MM.1S (cell line): ENCODE data around the gene RAPGEFL1.

Experiments used
- DNase-seq: peaks from one replicate; pipeline ENCODE4 v3.0.0-alpha.2; 2015
- H2AFZ ChIP-seq: fragments of 300-600 bp; sonication (generic); 2 replicates; pipeline ENCODE4 v1.6.0; 2016; ENCODE audit warnings: antibody characterized with exemption, low read length
- H3F3A ChIP-seq: fragments of 300-600 bp; sonication (generic); 2 replicates; pipeline ENCODE4 v1.6.1; 2016; ENCODE audit warnings: mild to moderate bottlenecking, antibody characterized with exemption, low read length, moderate library complexity, mixed read lengths; ENCODE audit not compliant: insufficient read depth
- H3K27ac ChIP-seq: fragments of 300-600 bp; sonication (generic); 2 replicates; pipeline ENCODE4 v1.5.1; 2016; ENCODE audit warnings: mild to moderate bottlenecking, low read length
- H3K27me3 ChIP-seq: fragments of 300-600 bp; sonication (generic); replicated peaks from 2 replicates; pipeline ENCODE4 v1.6.0; 2016; ENCODE audit warnings: low read length; ENCODE audit not compliant: insufficient read depth
- H3K36me3 ChIP-seq: fragments of 300-600 bp; sonication (generic); replicated peaks from 2 replicates; pipeline ENCODE4 v1.6.1; 2016; ENCODE audit warnings: mild to moderate bottlenecking, low read length, mixed read lengths; ENCODE audit not compliant: insufficient read depth
- H3K4me1 ChIP-seq: fragments of 300-600 bp; sonication (generic); 2 replicates; pipeline ENCODE4 v1.6.1; 2016; ENCODE audit warnings: low read length, mixed read lengths
- H3K4me2 ChIP-seq: fragments of 300-600 bp; sonication (generic); 2 replicates; pipeline ENCODE4 v1.6.0; 2016; ENCODE audit warnings: low read depth, low read length
- H3K4me3 ChIP-seq: fragments of 300-600 bp; sonication (generic); 2 replicates; pipeline ENCODE4 v1.5.1; 2016; ENCODE audit warnings: low read length, mixed read lengths
- H3K79me2 ChIP-seq: fragments of 300-600 bp; sonication (generic); 2 replicates; pipeline ENCODE4 v1.6.1; 2016; ENCODE audit warnings: mixed run types, low read length, mixed read lengths
- H3K9ac ChIP-seq: fragments of 300-600 bp; sonication (generic); 2 replicates; pipeline ENCODE4 v1.6.1; 2016; ENCODE audit warnings: low read length, mixed read lengths
- H3K9me2 ChIP-seq: fragments of 300-600 bp; sonication (generic); replicated peaks from 2 replicates; pipeline ENCODE4 v1.6.1; 2016; ENCODE audit warnings: mild to moderate bottlenecking, low read length, mixed read lengths; ENCODE audit not compliant: insufficient read depth
- H3K9me3 ChIP-seq: fragments of 300-600 bp; sonication (generic); replicated peaks from 2 replicates; pipeline ENCODE4 v1.6.1; 2016; ENCODE audit warnings: mild to moderate bottlenecking, low read length, mixed read lengths; ENCODE audit not compliant: insufficient read depth
- H4K20me1 ChIP-seq: fragments of 300-600 bp; sonication (generic); 2 replicates; pipeline ENCODE4 v1.6.1; 2016; ENCODE audit warnings: mild to moderate bottlenecking, low read length, moderate library complexity, mixed read lengths; ENCODE audit not compliant: insufficient read depth
- CTCF ChIP-seq: fragments of 300-600 bp; sonication (generic); IDR thresholded peaks from 2 replicates; pipeline ENCODE4 v1.5.1; 2016; ENCODE audit warnings: antibody characterized with exemption, low read length, mixed read lengths
- EZH2 ChIP-seq: fragments of 300-600 bp; sonication (generic); optimal IDR thresholded peaks from 2 replicates; pipeline ENCODE3; 2017; ENCODE audit warnings: low read depth, mild to moderate bottlenecking, antibody characterized with exemption, low read length, mixed read lengths
- EZH2phosphoT487 ChIP-seq: fragments of 300-600 bp; sonication (generic); IDR thresholded peaks from 2 replicates; pipeline ENCODE4 v1.6.1; 2018; ENCODE audit warnings: antibody characterized with exemption, low read length

The RAPGEFL1 gene

GRCh38 chr17:40177275-40177874, at the start of gene RAPGEFL1:
TSS of gene RAPGEFL1 (plus strand) at chr17:40177470. CDS start at chr17:40177862, 392 bp downstream.
- Histone ChIP-seq H3K9me3 (no peaks in the 10 kb centered on the region), H3K9ac (no peak within 1 kb of the TSS; the same call in 1 of the 2 replicates), H3K4me1 (0 out of 2 replicates have a peak, but pooled peaks cover 5% of the 10 kb centered on the region), H4K20me1 (no peaks in the 10 kb centered on the region), H2AFZ (peak within 1 kb of the TSS; percentile 28; the same call in 1 of the 2 replicates), H3K27ac (no peak within 1 kb of the TSS), H3F3A (no peaks in the 10 kb centered on the region; the same call in 1 of the 2 replicates), H3K4me3 (peak within 1 kb of the TSS; percentile 24; the same call in 1 of the 2 replicates), H3K79me2 (no peaks in the 10 kb centered on the region), H3K36me3 (no peaks in the 10 kb centered on the region), H3K9me2 (no peaks in the 10 kb centered on the region), H3K27me3 (no peaks in the 10 kb centered on the region), H3K4me2 (peak within 1 kb of the TSS; percentile 65; the same call in 1 of the 2 replicates)
- no peak for TF ChIP-seq EZH2phosphoT487
- TF ChIP-seq EZH2: no peak
- TF ChIP-seq CTCF: no peak
- peak; percentile 57 for DNase-seq

- Histone ChIP-seq H3K36me3 (peaks cover 13% of the 10 kb centered on the region; the same call in 1 of the 2 replicates), H3K4me1 (no peaks in the 10 kb centered on the region), H3K9me2 (no peaks in the 10 kb centered on the region), H3K27ac (no peak overlapping the region), H3K9me3 (no peaks in the 10 kb centered on the region), H3K4me3 (no peak overlapping the region), H2AFZ (no peak overlapping the region), H3F3A (no peaks in the 10 kb centered on the region), H4K20me1 (no peaks in the 10 kb centered on the region), H3K9ac (no peak overlapping the region), H3K79me2 (peaks cover 56% of the 10 kb centered on the region), H3K27me3 (no peaks in the 10 kb centered on the region), H3K4me2 (no peak overlapping the region)
- no peak for TF ChIP-seq CTCF
- TF ChIP-seq EZH2phosphoT487: no peak
- no peak for TF ChIP-seq EZH2
- DNase-seq: no peak
Observed at GRCh38 chr17:40129498-40129897, 47.8 kb upstream of the RAPGEFL1 start.

- TF ChIP-seq CTCF: no peak
- no peak for TF ChIP-seq EZH2phosphoT487
- no peak for TF ChIP-seq EZH2
Observed at GRCh38 chr17:40130352-40131042, 46.8 kb upstream of the RAPGEFL1 start.

More at GRCh38 chr17:40130352-40131042, 46.8 kb upstream of the RAPGEFL1 start:
- Histone ChIP-seq H3K4me3 (no peak overlapping the region), H3K36me3 (peaks cover 13% of the 10 kb centered on the region; the same call in 1 of the 2 replicates), H3K79me2 (peaks cover 54% of the 10 kb centered on the region), H3K4me1 (no peaks in the 10 kb centered on the region), H3K9me2 (no peaks in the 10 kb centered on the region), H3F3A (0 out of 2 replicates have a peak, but pooled peaks cover 3% of the 10 kb centered on the region), H2AFZ (no peak overlapping the region), H3K27me3 (no peaks in the 10 kb centered on the region), H3K4me2 (no peak overlapping the region), H3K9ac (no peak overlapping the region), H3K9me3 (no peaks in the 10 kb centered on the region), H4K20me1 (no peaks in the 10 kb centered on the region), H3K27ac (no peak overlapping the region)
- DNase-seq: no peak
